K562 (cell line): ENCODE measurements around the gene ARL8A. TPM values are rescaled to one million over a fixed set of nuclear protein-coding genes. Genes with fewer than 3 reads are reported as not detected.

Experiments
- E2F8 ChIP-seq: fragments of 450-650 bp; IDR thresholded peaks from 2 replicates; pipeline ENCODE4 v1.7.1; 2018; ENCODE audit warnings: mild to moderate bottlenecking, low read depth; ENCODE audit not compliant: partially characterized antibody
- EZH2 ChIP-seq: IDR thresholded peaks from 2 replicates; pipeline ENCODE4 v1.6.1; 2012; ENCODE audit warnings: low read depth, mild to moderate bottlenecking, inconsistent platforms, low read length, borderline replicate concordance
- KLF10 ChIP-seq: fragments of 250-450 bp; sonication (Bioruptor Pico); IDR thresholded peaks from 2 replicates; pipeline ENCODE4 v1.6.1; 2021; ENCODE audit warnings: matching md5 sums
- MAFF ChIP-seq: IDR thresholded peaks from 2 replicates; pipeline ENCODE4 v1.6.1; 2012; ENCODE audit warnings: low read length, improper control_type of control experiment
- MBD1 ChIP-seq: fragments of 250-450 bp; sonication (Bioruptor Pico); IDR thresholded peaks from 2 replicates; pipeline ENCODE4 v1.8.0; 2022; ENCODE audit warnings: inconsistent platforms
- MBD2 ChIP-seq: sonication (generic); IDR thresholded peaks from 2 replicates; pipeline ENCODE4 v1.6.1; 2016; ENCODE audit warnings: low read depth, borderline replicate concordance
- MTA3 ChIP-seq: fragments of 450-650 bp; formaldehyde crosslinking; IDR thresholded peaks from 2 replicates; pipeline ENCODE4 v1.6.1; 2017; ENCODE audit warnings: mild to moderate bottlenecking, borderline replicate concordance
- POLR2AphosphoS5 ChIP-seq: IDR thresholded peaks from 2 replicates; pipeline ENCODE4 v1.6.1; 2011; ENCODE audit warnings: mild to moderate bottlenecking, low read depth, low read length, moderate library complexity; ENCODE audit not compliant: control insufficient read depth, insufficient read depth
- RBM14 ChIP-seq: fragments of 200-400 bp; formaldehyde crosslinking; IDR thresholded peaks from 2 replicates; pipeline ENCODE4 v1.6.1; 2018; ENCODE audit warnings: low read depth, mild to moderate bottlenecking, low read length, moderate library complexity, borderline replicate concordance; ENCODE audit not compliant: insufficient read depth
- SMARCE1 ChIP-seq: fragments of 450-650 bp; IDR thresholded peaks from 2 replicates; pipeline ENCODE4 v1.7.1; 2016; ENCODE audit warnings: mild to moderate bottlenecking
- SNRNP70 ChIP-seq: fragments of 200-400 bp; formaldehyde crosslinking; optimal IDR thresholded peaks from 2 replicates; pipeline ENCODE3; 2017; ENCODE audit warnings: low read depth, low read length
- TAF15 ChIP-seq: fragments of 200-400 bp; formaldehyde crosslinking; IDR thresholded peaks from 2 replicates; pipeline ENCODE4 v1.6.1; 2017; ENCODE audit warnings: mild to moderate bottlenecking, low read depth, low read length, moderate library complexity
- TARDBP ChIP-seq: fragments of 450-650 bp; IDR thresholded peaks from 2 replicates; pipeline ENCODE4 v1.6.1; 2016
- ZBTB43 ChIP-seq: sonication (generic); formaldehyde crosslinking; IDR thresholded peaks from 2 replicates; pipeline ENCODE4 v1.8.0; 2023; ENCODE audit warnings: mild to moderate bottlenecking, missing genetic modification reagents
- polyA plus RNA-seq, 8 experiments: library from polyadenylated mRNA; depleted of rRNA in 4 of 8; stranded (reverse) in 5 of 8; unstranded in 3 of 8; fragments of >200 nt; fragmentation: Nextera tagmentation in 2 of 8; fragmentation: Illumina TruSeq in 1 of 8; extraction: Ambion mirVana in 2 of 8; extraction: Trizol in 1 of 8; gene quantifications; 2 replicates each; pipeline versions ENCODE4 v1.2.1 to v1.2.3, GENCODE V29; 2011 to 2014; ENCODE audit warnings: inconsistent platforms in 1 of 8, missing spikeins in 1 of 8
- total RNA-seq, 7 experiments: library from RNA; depleted of rRNA in 6 of 7; stranded (reverse); fragments of >200 nt in 6 of 7; fragmentation: Illumina TruSeq in 2 of 7; extraction: Trizol in 2 of 7; gene quantifications; 2 replicates each; pipeline versions ENCODE4 v1.2.1 to v1.2.3, GENCODE V29; 2011 to 2021; ENCODE audit warnings: low replicate concordance in 1 of 7

Gene ARL8A
- total and polyA plus RNA-seq, 9 of the 15 experiments (the other 6 are each of a cell fraction or from before 2014, with no cell fraction given) = 0.17 to 27.3 (median 15.6) TPM

GRCh38 chr1:202194328-202194648 is 49.8 kb upstream of the ARL8A start (continued):
- no peak for TF ChIP-seq MBD1 (CRISPR knock-in tag)
- no peak for TF ChIP-seq ZBTB43 (CRISPR knock-in tag)
- TF ChIP-seq TAF15 = no peak
- no peak for TF ChIP-seq SNRNP70
- TF ChIP-seq KLF10 = no peak
- TF ChIP-seq MBD2 = no peak
- no peak for TF ChIP-seq RBM14
- no peak for TF ChIP-seq E2F8
- no peak for TF ChIP-seq POLR2AphosphoS5
- TF ChIP-seq TARDBP = no peak
- no peak for TF ChIP-seq SMARCE1
- no peak for TF ChIP-seq MTA3
- no peak for TF ChIP-seq EZH2
- no peak for TF ChIP-seq MAFF
